GM21367 (cell line): ENCODE measurements around the gene COL21A1.
"Not testable (repeated sequence)": the region's sequence is repeated elsewhere in the genome, so short reads cannot be mapped to it uniquely, and the experiment has no call there.

Experiments used
- ATAC-seq: cut with Tn5 transposase; IDR thresholded peaks from one replicate; pipeline ENCODE4 v1.9.1; 2021; ENCODE audit not compliant: unreplicated experiment

COL21A1 gene

GRCh38 chr6:56246881-56247653 is at the start of gene COL21A1:
Gene COL21A1 (minus strand): TSS chr6:56247580. CDS start chr6:56182618, 64,962 bp downstream.
- no peak for ATAC-seq

GRCh38 chr6:56293781-56294180 is 46.4 kb upstream of the COL21A1 start:
- no peak for ATAC-seq

- no peak for ATAC-seq
Measured at GRCh38 chr6:56292505-56293181, 45.3 kb upstream of the COL21A1 start.

- no peak for ATAC-seq
Measured at GRCh38 chr6:56291302-56291917, 44.0 kb upstream of the COL21A1 start.

GRCh38 chr6:56289721-56290120 is 42.3 kb upstream of the COL21A1 start:
- no peak for ATAC-seq

GRCh38 chr6:56288347-56288746 is 41.0 kb upstream of the COL21A1 start:
- ATAC-seq, result no peak

- no peak for ATAC-seq
Measured at GRCh38 chr6:56282391-56282790, 35.0 kb upstream of the COL21A1 start.

- ATAC-seq, result no peak
Measured at GRCh38 chr6:56280126-56280525, 32.7 kb upstream of the COL21A1 start.

- ATAC-seq, result no peak
Measured at GRCh38 chr6:56279331-56280080, 32.1 kb upstream of the COL21A1 start.

- ATAC-seq, result no peak
Measured at GRCh38 chr6:56278171-56278591, 30.8 kb upstream of the COL21A1 start.

- no peak for ATAC-seq
Measured at GRCh38 chr6:56270812-56271441, 23.5 kb upstream of the COL21A1 start.

GRCh38 chr6:56268266-56268665 is 20.9 kb upstream of the COL21A1 start:
- ATAC-seq, result no peak

- no peak for ATAC-seq
Measured at GRCh38 chr6:56266011-56266410, 18.6 kb upstream of the COL21A1 start.

- no peak for ATAC-seq
Measured at GRCh38 chr6:56263596-56264315, 16.4 kb upstream of the COL21A1 start.

- not testable (repeated sequence) for ATAC-seq
Measured at GRCh38 chr6:56260593-56260992, 13.2 kb upstream of the COL21A1 start.

- no peak for ATAC-seq
Measured at GRCh38 chr6:56259234-56260077, 12.1 kb upstream of the COL21A1 start.

- ATAC-seq, result no peak
Measured at GRCh38 chr6:56255349-56255748, 8.0 kb upstream of the COL21A1 start.

GRCh38 chr6:56250266-56250665 is 2.9 kb upstream of the COL21A1 start:
- no peak for ATAC-seq

- ATAC-seq, result no peak
Measured at GRCh38 chr6:56247654-56248122, 308 bp upstream of the COL21A1 start.
